GM08714 (cell line): ENCODE measurements around the gene ARHGAP24.

Experiments
- H3K4me3 ChIP-seq: fragments of 200-500 bp; sonication (Bioruptor generic); 2 replicates; pipeline ENCODE4 v1.5.1; 2014; ENCODE audit warnings: mild to moderate bottlenecking, low read length, inconsistent platforms
- ZNF274 ChIP-seq: IDR thresholded peaks from 2 replicates; pipeline ENCODE4 v1.6.1; 2012; ENCODE audit warnings: mild to moderate bottlenecking, low read depth, low read length

ARHGAP24 gene

DNA sequence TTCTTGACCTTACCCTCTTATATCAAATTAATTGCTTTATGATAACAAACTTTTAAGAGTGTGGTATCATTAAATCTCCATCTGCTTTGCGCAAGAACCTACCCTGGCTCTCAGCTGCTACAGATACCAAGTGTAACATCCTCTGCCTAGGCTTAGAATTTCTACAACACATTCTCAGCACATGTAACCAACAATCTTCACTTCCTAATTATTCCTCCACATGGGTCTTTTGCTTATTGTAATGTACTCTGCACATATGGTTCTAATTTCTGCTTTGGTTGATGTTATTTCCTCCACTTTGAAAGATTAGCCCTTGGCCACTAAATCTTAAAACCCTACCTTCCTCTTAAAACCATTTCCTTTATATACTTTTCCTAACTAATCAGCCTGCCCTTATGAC, 242.4 kb downstream of the ARHGAP24 start:
- TF ChIP-seq ZNF274: no peak
- no peak overlapping the region for H3K4me3 ChIP-seq

DNA sequence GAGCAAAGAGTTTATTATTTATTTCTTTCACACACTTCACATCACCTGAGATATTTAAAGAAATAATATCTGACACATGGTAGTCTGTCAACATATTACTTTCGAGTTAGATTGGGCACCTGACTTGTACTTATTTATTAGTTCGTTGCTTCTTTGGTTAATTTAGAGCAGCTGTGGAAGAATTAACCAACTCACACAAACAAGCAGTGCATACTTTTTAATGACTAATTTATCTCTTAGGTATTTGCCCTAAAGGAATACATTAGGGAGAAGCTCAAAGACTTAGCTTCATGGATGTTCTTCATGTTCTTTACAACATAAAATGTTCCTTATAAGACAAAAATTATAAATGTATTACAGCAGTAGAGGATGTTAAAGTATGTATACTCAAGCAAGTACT, 242.9 kb downstream of the ARHGAP24 start:
- TF ChIP-seq ZNF274: no peak
- no peak overlapping the region for H3K4me3 ChIP-seq

DNA sequence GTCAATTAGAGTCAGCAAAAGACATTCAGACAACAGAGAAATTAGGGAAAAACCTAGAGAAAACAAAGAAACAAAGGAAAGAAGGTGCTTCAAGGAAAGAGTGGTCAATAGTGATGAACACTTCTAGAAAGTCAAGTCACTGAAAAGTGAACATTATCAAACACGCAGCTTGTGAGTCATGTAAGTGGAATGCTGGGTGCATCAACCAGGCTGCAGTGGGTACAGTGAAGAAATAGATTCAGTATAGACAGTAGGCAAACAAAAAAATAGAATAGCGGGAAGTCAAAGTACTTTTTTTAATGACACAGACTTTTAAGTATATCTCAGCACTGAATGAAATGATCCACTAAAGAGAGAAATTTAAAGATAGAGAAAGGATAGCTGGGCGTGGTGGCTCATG, 245.8 kb downstream of the ARHGAP24 start:
- no peak for TF ChIP-seq ZNF274
- no peak overlapping the region for H3K4me3 ChIP-seq

GRCh38 chr4:85722401-85722800, 247.5 kb downstream of the ARHGAP24 start:
- no peak for TF ChIP-seq ZNF274
- no peak overlapping the region for H3K4me3 ChIP-seq

DNA sequence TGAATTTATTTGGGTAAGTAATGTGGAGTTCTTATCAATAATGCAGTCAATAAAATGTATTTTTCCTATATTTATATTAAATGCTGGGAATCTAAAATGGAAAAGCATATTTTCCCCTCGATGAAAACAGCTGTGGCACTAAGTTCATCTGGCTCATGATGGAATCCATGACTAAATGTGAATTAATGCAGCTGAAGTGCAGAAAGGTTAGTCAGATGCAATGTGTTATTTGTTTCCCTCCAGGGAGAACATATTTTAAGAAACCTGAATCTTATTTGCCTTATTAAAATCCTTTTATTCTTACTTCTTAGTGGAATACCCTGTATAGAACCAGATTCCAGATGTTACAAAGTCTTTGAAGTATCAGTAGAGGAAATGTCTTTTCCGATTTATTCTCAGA, 247.9 kb downstream of the ARHGAP24 start:
- no peak for TF ChIP-seq ZNF274
- H3K4me3 ChIP-seq: no peak overlapping the region

- TF ChIP-seq ZNF274: no peak
- no peak overlapping the region for H3K4me3 ChIP-seq
Measured at GRCh38 chr4:85724791-85725563, 250.0 kb downstream of the ARHGAP24 start.

DNA sequence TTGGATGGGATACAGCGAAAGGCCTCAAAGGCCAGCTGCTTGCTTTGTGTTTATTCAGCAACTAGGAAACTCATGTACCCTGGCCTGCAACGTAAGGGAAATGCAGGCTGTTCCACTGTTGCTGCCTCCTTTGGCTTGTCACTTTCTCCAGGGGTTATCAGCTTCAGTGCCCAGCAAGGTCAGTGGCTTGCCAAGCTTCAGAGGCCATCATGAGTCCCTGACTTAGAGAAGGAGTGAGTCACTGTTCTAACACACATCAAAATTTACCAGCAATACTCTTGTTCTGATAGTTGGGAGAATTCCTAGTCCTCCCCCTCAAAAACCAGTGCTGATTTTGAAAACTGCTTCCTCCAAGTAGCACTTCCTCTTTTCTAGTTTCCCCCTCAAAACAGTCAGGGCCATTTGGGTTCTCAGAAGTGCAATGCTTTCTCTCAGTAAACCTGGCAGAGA, 250.8 kb downstream of the ARHGAP24 start:
- TF ChIP-seq ZNF274: no peak
- H3K4me3 ChIP-seq: no peak overlapping the region

GRCh38 chr4:85726555-85726954, 251.6 kb downstream of the ARHGAP24 start:
- no peak for TF ChIP-seq ZNF274
- H3K4me3 ChIP-seq: no peak overlapping the region

DNA sequence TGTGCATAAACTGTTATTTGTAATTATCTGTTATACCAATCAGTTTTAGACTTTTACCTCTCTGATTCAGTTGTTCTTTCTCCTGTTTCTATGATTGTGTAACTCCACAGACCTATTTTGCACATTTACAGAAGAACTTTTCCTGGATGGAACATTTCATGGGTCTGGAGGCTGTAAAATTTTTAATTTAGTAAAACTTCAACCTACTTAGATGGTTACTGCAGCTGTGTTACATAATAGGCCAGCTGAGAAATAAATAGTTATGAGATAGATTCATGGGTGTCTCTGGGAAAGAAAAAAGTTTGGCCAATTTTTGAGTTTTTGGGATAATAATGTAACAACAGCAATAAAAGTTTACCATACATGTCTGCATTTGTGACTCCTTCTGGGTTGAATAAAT, 253.5 kb downstream of the ARHGAP24 start:
- H3K4me3 ChIP-seq: no peak overlapping the region
- no peak for TF ChIP-seq ZNF274

DNA sequence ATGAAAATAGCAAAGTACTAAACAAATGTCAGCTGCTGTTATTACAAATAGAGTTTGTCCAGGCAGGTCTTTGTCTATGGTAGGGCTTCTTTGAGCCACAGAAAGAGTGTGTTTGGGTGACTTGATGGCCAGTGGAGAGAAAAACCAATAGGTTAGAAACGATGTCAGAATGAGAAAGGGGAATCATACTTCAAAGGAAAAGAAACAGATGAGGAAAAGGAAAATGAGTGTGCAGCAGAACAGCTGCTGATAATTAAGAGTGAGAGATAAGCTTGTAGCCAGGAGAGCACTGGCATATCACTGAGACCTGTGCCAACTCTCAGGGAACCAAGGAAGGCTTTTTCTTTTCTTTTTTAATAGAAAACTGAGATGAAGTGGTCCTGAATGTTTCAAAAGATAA, 257.2 kb downstream of the ARHGAP24 start:
- no peak overlapping the region for H3K4me3 ChIP-seq
- TF ChIP-seq ZNF274: no peak

DNA sequence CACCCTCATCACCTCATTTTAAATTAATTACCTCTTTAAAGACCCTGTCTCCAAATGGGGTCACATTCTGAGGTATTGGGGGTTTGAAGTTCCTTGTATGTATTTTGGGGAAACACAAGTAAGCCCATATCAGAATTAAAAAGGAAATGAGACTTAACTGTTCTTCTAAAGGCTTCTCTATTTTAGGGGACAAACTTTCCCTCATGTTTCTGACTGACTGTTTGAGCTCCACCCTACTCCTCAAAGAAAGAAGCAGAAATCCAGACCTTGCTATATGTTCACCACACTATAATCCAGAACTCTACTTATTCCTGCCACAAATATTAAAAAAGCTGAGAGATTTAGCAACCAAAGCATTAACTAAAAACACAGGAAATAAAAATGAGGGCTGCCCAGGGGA, 258.8 kb downstream of the ARHGAP24 start:
- TF ChIP-seq ZNF274: no peak
- no peak overlapping the region for H3K4me3 ChIP-seq

DNA sequence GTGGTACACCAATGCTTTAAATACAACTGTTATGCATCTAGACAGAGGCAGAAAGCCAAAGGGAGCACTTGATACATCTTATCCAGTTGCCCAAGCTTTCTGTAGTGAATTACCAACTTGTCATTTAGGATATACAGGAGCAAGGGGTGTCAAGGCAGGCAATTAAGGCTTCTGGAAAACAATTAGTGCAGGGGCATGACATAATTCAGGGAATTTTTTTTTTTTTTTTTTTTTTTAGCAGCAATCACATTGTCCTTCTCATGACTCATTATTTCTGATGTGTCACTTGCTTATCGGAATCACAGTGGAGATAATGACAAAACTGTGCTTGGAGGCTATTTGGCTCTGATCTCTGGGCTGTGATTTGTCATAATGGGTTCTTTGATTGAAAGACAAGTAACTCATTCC, 259.5 kb downstream of the ARHGAP24 start:
- TF ChIP-seq ZNF274: no peak
- H3K4me3 ChIP-seq: no peak overlapping the region

- TF ChIP-seq ZNF274: no peak
- H3K4me3 ChIP-seq: no peak overlapping the region
Measured at GRCh38 chr4:85736571-85736970, 261.6 kb downstream of the ARHGAP24 start.

DNA sequence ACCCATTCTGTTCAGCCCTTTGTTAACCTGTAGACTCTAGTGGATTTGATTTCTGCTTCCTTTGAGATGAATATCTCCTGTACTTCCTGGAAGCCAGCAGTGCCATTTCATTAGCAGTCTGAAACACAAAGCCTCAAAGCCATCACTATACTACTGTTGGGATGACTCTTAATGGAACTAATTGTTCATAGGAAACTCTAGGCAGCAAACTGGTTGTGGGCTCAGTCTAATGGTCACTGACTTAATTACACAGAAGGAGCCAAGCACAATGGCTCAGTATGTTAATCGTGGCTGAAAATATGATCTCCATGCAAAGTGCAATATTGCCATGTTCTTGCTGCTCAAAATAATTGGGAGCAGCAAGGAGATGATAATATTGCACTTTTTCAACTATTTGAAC, 262.3 kb downstream of the ARHGAP24 start:
- TF ChIP-seq ZNF274: no peak
- H3K4me3 ChIP-seq: no peak overlapping the region

DNA sequence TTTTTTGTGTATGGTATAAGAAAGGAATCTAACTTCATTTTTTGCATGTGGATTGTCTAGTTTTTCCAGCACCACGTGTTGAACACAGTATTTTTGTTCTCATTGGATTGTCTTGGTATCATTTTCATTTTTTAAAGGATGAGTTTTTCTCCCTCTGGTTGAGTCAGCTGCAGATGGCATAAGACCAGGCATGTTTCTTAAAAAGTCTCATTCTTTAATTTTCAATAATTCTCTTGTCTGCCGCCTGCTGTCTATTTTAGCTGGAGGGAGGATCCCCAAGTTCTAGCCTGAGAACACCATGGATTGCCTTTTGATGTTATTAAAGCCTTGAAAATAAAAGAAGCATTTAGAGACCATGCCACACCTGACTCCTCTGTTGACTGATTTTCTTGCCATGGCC, 263.8 kb downstream of the ARHGAP24 start:
- TF ChIP-seq ZNF274: no peak
- no peak overlapping the region for H3K4me3 ChIP-seq

- TF ChIP-seq ZNF274: no peak
- no peak overlapping the region for H3K4me3 ChIP-seq
Measured at GRCh38 chr4:85740431-85740861, 265.5 kb downstream of the ARHGAP24 start.

- TF ChIP-seq ZNF274: no peak
- no peak overlapping the region for H3K4me3 ChIP-seq
Measured at GRCh38 chr4:85741381-85741780, 266.4 kb downstream of the ARHGAP24 start.
